GM12873 (cell line): ENCODE data around the gene ARHGAP9.
A peak's percentile ranks its signal among the peaks of the same experiment; 100 is the strongest.

Source experiments
- TF ChIP-seq, protein P1 (sequence below): IDR thresholded peaks from 2 replicates; pipeline ENCODE4 v1.5.1; 2012; ENCODE audit warnings: low read depth, mild to moderate bottlenecking, moderate library complexity, low read length, control low read depth; ENCODE audit not compliant: insufficient read depth; ENCODE audit errors: missing control alignments

ARHGAP9 gene

DNA sequence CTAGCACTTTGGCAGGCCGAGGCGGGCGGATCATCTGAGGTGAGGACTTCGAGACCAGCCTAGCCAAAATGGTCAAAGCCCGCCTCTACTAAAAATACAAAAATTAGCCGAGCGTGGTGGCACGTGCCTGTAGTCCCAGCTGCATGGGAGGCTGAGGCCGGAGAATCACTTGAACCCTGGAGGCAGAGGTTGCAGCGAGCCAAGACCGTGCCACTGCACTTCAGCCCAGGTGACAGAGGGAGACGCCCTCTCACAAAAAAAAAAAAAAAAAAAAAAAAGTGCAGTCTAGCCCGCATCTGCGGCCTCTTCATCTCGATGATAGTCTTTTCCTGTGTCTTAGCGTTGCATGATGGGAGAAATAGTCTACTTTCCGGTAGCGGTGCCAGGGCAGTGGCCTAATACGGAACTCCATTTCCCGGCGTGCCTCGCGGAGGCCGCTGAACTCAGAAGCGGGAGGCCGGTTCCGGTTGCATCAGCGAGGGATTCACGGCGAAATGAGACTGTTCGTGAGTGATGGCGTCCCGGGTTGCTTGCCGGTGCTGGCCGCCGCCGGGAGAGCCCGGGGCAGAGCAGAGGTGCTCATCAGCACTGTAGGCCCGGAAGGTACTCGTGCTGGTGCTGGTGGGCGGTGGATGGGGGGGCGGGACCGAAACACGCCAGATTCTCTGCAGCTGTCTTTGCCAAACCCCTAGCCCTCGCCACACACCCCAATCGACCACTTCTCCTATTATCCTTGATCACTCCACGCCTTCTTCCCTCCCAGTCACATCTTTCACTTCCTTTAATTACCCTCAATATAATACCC lies 8.1 kb upstream of the ARHGAP9 start, which contains the start of gene MARS1:
Gene MARS1, plus strand, starts transcription at position 472 of the 805 bp plus-strand sequence. Its CDS starts 23 bp downstream, at position 495.
- TF ChIP-seq, protein P1, sequence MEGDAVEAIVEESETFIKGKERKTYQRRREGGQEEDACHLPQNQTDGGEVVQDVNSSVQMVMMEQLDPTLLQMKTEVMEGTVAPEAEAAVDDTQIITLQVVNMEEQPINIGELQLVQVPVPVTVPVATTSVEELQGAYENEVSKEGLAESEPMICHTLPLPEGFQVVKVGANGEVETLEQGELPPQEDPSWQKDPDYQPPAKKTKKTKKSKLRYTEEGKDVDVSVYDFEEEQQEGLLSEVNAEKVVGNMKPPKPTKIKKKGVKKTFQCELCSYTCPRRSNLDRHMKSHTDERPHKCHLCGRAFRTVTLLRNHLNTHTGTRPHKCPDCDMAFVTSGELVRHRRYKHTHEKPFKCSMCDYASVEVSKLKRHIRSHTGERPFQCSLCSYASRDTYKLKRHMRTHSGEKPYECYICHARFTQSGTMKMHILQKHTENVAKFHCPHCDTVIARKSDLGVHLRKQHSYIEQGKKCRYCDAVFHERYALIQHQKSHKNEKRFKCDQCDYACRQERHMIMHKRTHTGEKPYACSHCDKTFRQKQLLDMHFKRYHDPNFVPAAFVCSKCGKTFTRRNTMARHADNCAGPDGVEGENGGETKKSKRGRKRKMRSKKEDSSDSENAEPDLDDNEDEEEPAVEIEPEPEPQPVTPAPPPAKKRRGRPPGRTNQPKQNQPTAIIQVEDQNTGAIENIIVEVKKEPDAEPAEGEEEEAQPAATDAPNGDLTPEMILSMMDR: peak; percentile 33

GRCh38 chr12:57487055-57487596 lies 7.5 kb upstream of the ARHGAP9 start:
- TF ChIP-seq, protein P1: no peak

DNA sequence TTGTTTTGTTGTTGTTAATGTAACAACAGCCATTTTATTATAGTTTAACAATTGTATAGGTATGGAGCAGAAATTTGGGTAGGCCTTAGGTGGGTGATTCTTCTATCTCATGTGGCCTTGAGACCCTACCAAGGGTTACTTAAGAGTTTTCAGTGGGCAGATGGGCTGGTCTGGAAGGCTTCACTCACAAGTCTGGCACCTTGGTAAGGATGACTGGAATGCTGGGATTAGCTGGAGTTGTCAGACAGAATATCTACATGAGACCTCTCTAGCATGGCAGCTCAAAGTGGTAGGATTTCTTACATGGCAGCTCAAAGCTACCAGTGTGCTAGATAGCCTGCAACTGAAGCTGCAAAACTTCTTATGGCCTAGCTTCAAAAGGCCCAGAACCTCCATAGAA lies 6.0 kb upstream of the ARHGAP9 start:
- TF ChIP-seq, protein P1: no peak

- TF ChIP-seq, protein P1: no peak
These were observed 3.8 kb upstream of the ARHGAP9 start for GRCh38 chr12:57483466-57483865.

DNA sequence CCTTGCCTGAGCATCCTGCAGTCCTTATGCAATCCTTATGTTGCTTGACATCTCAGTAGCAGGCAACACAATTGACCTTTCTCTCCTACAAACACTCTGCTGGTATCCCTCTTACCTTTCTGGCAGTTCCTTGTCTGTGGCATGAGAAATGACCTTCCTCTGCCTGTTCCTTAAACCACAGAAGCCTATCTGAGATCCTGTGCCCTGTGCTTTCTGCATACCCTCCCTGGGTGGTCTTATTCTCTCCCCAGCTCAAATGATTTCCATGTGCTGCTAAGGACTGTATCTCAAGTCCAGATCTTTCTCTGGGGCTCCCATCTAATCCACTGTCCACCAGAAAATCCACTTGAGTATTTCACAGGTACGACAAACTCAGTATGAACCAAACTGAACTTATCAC lies 2.0 kb upstream of the ARHGAP9 start:
- TF ChIP-seq, protein P1: no peak

GRCh38 chr12:57479043-57479375 lies 657 bp downstream of the ARHGAP9 start:
- TF ChIP-seq, protein P1: no peak

GRCh38 chr12:57477710-57478681 lies 1.7 kb downstream of the ARHGAP9 start:
- TF ChIP-seq, protein P1: no peak
